GM18508 (cell line): ENCODE data around the gene IQSEC1.

Experiments used
- ATAC-seq: cut with Tn5 transposase; IDR thresholded peaks from one replicate; pipeline ENCODE4 v1.9.1; 2021; ENCODE audit warnings: moderate number of reproducible peaks; ENCODE audit not compliant: insufficient read depth, unreplicated experiment

IQSEC1 gene

GRCh38 chr3:13008155-13008995 lies 64.9 kb downstream of the IQSEC1 start:
- no peak for ATAC-seq

GRCh38 chr3:13007251-13007941 lies 65.8 kb downstream of the IQSEC1 start:
- no peak for ATAC-seq

GRCh38 chr3:13006216-13006990 lies 66.8 kb downstream of the IQSEC1 start:
- ATAC-seq: no peak

GRCh38 chr3:13005301-13005700 lies 67.9 kb downstream of the IQSEC1 start:
- no peak for ATAC-seq

GRCh38 chr3:13004376-13004775 lies 68.9 kb downstream of the IQSEC1 start:
- ATAC-seq: no peak

GRCh38 chr3:13003608-13004007 lies 69.6 kb downstream of the IQSEC1 start:
- no peak for ATAC-seq

- peak; percentile 60 for ATAC-seq
These were observed 70.7 kb downstream of the IQSEC1 start for GRCh38 chr3:13002398-13003124.

GRCh38 chr3:12999147-13000140 lies 73.8 kb downstream of the IQSEC1 start:
- peak; percentile 41 for ATAC-seq

GRCh38 chr3:12998648-12999047 lies 74.6 kb downstream of the IQSEC1 start:
- no peak for ATAC-seq

GRCh38 chr3:12997387-12997786 lies 75.8 kb downstream of the IQSEC1 start:
- no peak for ATAC-seq

GRCh38 chr3:12996181-12996506 lies 77.1 kb downstream of the IQSEC1 start:
- no peak for ATAC-seq

- no peak for ATAC-seq
These were observed 77.6 kb downstream of the IQSEC1 start for GRCh38 chr3:12995389-12996180.

GRCh38 chr3:12994607-12995388 lies 78.4 kb downstream of the IQSEC1 start:
- ATAC-seq: peak; percentile 36

GRCh38 chr3:12994357-12994606 lies 78.9 kb downstream of the IQSEC1 start:
- ATAC-seq: no peak

GRCh38 chr3:12993517-12994356 lies 79.5 kb downstream of the IQSEC1 start:
- ATAC-seq: no peak

- ATAC-seq: no peak
These were observed 80.4 kb downstream of the IQSEC1 start for GRCh38 chr3:12992629-12993516.
